HG03095 (cell line): Measurements from ENCODE around the gene CSGALNACT2.

ENCODE experiments used
- ATAC-seq: cut with Tn5 transposase; IDR thresholded peaks from one replicate; pipeline ENCODE4 v1.9.1; 2021; ENCODE audit warnings: moderate library complexity; ENCODE audit not compliant: unreplicated experiment

CSGALNACT2 gene

GRCh38 chr10:43225004-43225786, 87.0 kb downstream of the CSGALNACT2 start:
- ATAC-seq = no peak

- ATAC-seq = no peak
These were observed 87.5 kb downstream of the CSGALNACT2 start for GRCh38 chr10:43225787-43226153.

GRCh38 chr10:43226441-43226840, 88.2 kb downstream of the CSGALNACT2 start:
- ATAC-seq = no peak

GRCh38 chr10:43226851-43227845, 88.9 kb downstream of the CSGALNACT2 start:
- ATAC-seq = no peak

GRCh38 chr10:43227911-43228782, 89.9 kb downstream of the CSGALNACT2 start:
- no peak for ATAC-seq

- ATAC-seq = no peak
These were observed 90.5 kb downstream of the CSGALNACT2 start for GRCh38 chr10:43228783-43229207.

GRCh38 chr10:43229208-43230061, 91.2 kb downstream of the CSGALNACT2 start:
- no peak for ATAC-seq

- no peak for ATAC-seq
These were observed 92.1 kb downstream of the CSGALNACT2 start for GRCh38 chr10:43230101-43230908.

- ATAC-seq = no peak
These were observed 92.8 kb downstream of the CSGALNACT2 start for GRCh38 chr10:43230909-43231522.

- no peak for ATAC-seq
These were observed 93.4 kb downstream of the CSGALNACT2 start for GRCh38 chr10:43231523-43232078.

- no peak for ATAC-seq
These were observed 95.6 kb downstream of the CSGALNACT2 start for GRCh38 chr10:43233601-43234430.

- ATAC-seq = no peak
These were observed 96.3 kb downstream of the CSGALNACT2 start for GRCh38 chr10:43234471-43235041.
